ELR (cell line): Measurements from ENCODE around the gene OGT.
"Not testable (repeated sequence)": the region's sequence is repeated elsewhere in the genome, so short reads cannot be mapped to it uniquely, and the experiment has no call there.

Experiments used
- DNase-seq: peaks from one replicate; pipeline ENCODE4 v3.0.0-alpha.2; 2015; ENCODE audit warnings: low read depth

The OGT gene

DNA sequence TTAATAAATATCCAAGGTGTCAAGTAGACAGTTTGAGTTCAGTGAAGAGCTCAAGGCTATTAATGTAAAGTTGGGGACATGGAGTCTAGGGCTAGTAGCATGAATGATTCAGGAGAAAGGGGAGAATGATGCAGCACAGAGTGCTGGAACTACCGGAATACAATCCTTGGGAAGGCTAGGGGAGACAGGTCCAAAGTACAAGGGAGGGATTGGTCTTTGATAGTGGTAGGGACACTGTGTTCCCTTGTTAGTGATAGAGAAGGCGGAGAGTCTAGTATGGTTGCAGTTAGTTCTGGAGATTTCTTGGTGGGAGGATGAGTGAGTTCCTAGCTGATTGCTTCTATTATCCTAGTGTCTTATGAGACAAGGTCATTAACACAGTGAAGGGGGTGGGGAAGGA lies 54.0 kb downstream of the OGT start:
- no peak for DNase-seq

DNA sequence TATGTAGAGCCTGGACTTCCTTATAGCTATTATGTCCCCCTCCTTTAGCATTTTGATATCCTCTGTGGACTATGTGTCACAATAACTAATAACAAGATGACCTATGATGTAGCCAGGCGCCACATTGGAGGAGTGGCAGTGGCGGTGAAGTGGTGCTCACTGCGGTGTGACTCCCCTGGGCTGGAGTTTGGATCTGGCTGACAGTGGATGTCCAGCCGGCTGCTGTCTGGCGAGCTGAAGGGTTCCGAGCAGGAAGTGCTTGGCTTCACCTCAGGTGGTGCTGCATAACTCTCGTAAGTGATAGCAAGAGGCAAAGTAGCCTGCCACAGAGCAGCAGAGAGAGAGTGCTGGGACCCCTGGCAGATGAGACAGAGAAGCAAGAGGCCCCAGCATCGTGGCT lies 60.3 kb downstream of the OGT start:
- not testable (repeated sequence) for DNase-seq

DNA sequence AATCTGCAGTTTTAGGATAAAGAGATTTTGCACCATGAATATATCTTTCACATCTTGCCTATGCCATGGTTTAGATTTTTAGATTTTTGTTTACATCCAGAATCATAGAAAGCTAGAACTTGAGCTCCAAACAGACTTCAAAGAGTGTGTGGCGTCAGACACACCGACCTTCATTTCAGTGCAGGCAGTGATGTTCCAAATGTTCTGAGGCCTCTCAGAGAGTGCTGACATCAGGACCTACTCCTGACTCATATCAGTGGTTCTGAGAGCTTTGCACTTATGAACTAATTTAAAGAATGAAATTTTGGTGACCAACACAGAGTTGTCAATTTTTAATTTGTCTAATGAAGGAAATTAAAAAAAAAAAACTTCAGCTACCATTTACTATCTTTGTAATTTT lies 67.1 kb downstream of the OGT start:
- DNase-seq = no peak

DNA sequence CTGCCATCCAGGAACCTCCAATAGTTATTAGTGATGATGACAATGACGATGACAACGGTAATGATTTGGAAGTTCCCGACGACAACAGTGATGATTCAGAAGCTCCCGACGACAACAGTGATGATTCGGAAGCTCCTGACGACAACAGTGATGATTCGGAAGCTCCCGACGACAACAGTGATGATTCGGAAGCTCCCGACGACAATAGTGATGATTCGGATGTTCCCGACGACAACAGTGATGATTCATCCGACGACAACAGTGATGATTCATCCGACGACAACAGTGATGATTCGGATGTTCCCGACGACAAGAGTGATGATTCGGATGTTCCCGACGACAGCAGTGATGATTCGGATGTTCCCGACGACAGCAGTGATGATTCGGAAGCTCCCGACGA lies 70.7 kb downstream of the OGT start:
- peak; percentile 14 for DNase-seq

DNA sequence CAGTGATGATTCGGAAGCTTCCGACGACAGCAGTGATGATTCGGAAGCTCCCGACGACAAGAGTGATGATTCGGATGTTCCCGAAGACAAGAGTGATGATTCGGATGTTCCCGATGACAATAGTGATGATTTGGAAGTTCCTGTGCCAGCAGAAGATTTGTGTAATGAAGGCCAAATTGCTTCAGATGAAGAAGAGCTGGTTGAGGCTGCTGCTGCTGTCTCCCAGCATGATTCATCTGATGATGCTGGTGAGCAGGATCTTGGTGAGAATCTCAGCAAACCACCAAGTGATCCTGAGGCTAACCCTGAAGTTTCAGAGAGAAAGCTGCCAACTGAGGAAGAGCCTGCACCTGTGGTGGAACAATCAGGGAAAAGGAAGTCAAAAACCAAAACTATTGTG lies 71.2 kb downstream of the OGT start:
- DNase-seq = peak; percentile 2

GRCh38 chrX:71604796-71605568 lies 72.1 kb downstream of the OGT start:
- DNase-seq = no peak

- no peak for DNase-seq
These were observed 73.8 kb downstream of the OGT start for GRCh38 chrX:71606536-71607216.

DNA sequence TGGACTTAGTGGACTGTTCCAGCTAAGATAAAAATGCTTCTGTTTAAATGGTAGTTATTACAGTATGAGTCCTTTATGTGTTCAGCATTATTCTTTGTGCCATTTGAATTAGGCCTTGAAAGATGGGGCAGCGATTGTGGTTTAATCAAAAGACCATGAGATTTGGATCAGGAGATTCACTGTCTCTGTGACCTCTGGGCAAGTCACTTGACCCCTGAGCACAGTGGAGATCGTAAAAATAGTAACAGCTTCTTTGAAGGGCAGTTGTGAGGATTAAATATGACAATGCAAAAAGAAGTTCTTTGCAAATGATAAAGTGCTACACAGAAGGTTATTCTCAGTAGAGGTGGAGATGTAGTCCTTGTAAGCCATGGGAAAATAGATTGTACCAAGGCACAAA lies 74.6 kb downstream of the OGT start:
- DNase-seq = no peak

DNA sequence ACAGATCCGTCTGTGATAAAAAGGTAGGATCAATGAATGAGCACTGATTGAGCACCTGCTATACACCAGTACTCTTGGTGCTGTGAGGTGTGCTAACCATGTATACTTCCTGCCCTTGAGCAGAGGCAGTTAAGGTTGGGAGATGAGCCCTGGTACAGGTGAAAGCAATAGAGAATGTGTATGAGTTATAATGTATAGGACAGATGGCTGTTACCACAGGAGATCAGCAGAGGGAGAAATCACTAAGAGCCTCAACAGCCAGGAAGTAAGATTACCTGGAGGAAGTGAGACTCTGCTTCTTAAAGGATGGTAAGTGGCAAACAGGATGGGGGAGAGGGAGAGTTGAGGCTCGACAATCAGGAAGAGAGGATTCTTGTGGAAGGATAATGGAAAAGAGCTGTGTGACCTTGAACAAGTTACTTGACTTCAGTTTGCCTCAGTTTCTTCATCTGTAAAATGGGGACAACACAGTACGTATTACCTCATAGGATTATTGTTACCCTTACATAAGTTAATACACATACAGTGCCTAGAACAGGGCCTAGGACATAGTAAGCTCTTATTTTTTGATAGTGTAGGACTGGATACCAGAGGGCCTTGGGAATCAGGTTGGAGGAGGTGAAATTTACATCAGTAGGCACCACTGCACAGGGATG lies 76.3 kb downstream of the OGT start:
- no peak for DNase-seq

GRCh38 chrX:71611736-71612135 lies 78.8 kb downstream of the OGT start:
- DNase-seq = not testable (repeated sequence)

- DNase-seq = no peak
These were observed 79.4 kb downstream of the OGT start for GRCh38 chrX:71612256-71612655.

- DNase-seq = no peak
These were observed 82.2 kb downstream of the OGT start for GRCh38 chrX:71615056-71615455.

- no peak for DNase-seq
These were observed 83.0 kb downstream of the OGT start for GRCh38 chrX:71615954-71616353.

GRCh38 chrX:71616672-71617529 lies 84.0 kb downstream of the OGT start:
- DNase-seq = no peak

DNA sequence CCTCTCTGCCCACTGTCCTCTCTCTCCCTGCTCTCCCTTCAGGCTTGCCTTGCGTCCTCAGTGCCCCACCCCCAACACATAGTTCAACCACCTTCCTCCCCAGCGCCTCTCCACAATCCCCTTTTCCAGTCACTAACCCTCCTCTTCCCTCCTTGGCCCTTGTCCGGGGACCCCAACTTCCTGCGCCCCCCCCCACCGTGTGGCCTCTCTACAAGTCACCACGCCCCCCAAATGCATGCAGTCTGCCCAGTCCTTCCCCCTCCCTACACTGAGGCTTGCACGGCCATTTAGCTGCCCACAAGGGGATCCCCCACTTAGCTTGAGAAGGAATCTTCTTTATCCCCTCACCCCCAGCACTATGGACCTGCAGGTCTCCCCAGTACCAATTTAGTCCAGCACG lies 84.8 kb downstream of the OGT start:
- no peak for DNase-seq

- DNase-seq = no peak
These were observed 85.4 kb downstream of the OGT start, which contains the start of gene CXCR3 for GRCh38 chrX:71618303-71618721. Gene CXCR3 (minus strand): TSS chrX:71618511. CDS start chrX:71618449, 62 bp downstream.

GRCh38 chrX:71618787-71619186 lies 85.9 kb downstream of the OGT start:
- DNase-seq = no peak

- DNase-seq = no peak
These were observed 86.3 kb downstream of the OGT start for GRCh38 chrX:71619193-71619592.

- no peak for DNase-seq
These were observed 87.1 kb downstream of the OGT start for GRCh38 chrX:71619986-71620385.

DNA sequence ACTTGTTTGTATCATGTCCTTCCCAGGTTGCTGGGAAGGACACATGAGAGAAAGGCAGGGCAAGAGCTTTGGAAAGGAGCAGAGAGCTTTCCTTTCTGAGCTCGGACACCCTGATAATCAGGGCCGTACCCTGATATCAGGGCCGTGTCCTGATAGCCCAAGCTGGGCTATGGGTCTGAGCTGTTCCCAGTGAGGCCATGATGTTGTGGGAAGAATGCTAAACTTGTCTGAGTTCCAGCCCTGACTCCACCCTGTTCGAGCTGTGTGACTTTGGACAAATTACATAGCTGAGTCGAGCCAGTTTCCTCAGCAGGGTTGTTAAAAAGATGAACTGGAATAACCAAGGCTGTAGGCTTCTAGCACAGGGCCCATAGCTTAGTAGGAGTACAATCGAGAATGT lies 88.7 kb downstream of the OGT start:
- DNase-seq = no peak

- DNase-seq = no peak
These were observed 89.2 kb downstream of the OGT start for GRCh38 chrX:71622032-71622575.
